Skeletal muscle tissue (tissue), 4 donors: ENCODE results near the gene RYR2. TPM values are rescaled to one million over a fixed set of nuclear protein-coding genes. Genes with fewer than 3 reads are reported as not detected.
"Not testable (repeated sequence)": the region's sequence is repeated elsewhere in the genome, so short reads cannot be mapped to it uniquely, and the experiment has no call there.

Experiments used
- H3K27ac ChIP-seq: one replicate; pipeline ENCODE4 v1.7.0; 2013; ENCODE audit warnings: mild to moderate bottlenecking, low read depth, low read length, inconsistent platforms
- H3K27me3 ChIP-seq, 3 donors: one replicate each; pipeline ENCODE4 v1.7.0; 2013; ENCODE audit warnings: low read length in 3 of 3; ENCODE audit not compliant: control insufficient read depth in 3 of 3, insufficient read depth in 3 of 3
- H3K36me3 ChIP-seq, 3 donors: one replicate each; pipeline ENCODE4 v1.7.0; 2013; ENCODE audit warnings: low read length in 3 of 3; ENCODE audit not compliant: control insufficient read depth in 3 of 3, insufficient read depth in 3 of 3
- H3K4me1 ChIP-seq, 3 donors: one replicate each; pipeline ENCODE4 v1.7.0; 2013; ENCODE audit warnings: low read length in 3 of 3, mild to moderate bottlenecking in 3 of 3; ENCODE audit not compliant: control insufficient read depth in 3 of 3, insufficient read depth in 3 of 3
- H3K4me3 ChIP-seq, 3 donors: one replicate each; pipeline ENCODE4 v1.7.0; 2013; ENCODE audit warnings: low read length in 3 of 3
- H3K9ac ChIP-seq, 3 donors: one replicate each; pipeline ENCODE4 v1.7.0; 2013; ENCODE audit warnings: low read length in 3 of 3, mild to moderate bottlenecking in 3 of 3, moderate library complexity in 2 of 3, low read depth in 1 of 3
- H3K9me3 ChIP-seq, 3 donors: one replicate each; pipeline ENCODE4 v1.7.0; 2013; ENCODE audit warnings: low read length in 3 of 3; ENCODE audit not compliant: control insufficient read depth in 3 of 3
- total RNA-seq: library from RNA; depleted of rRNA; stranded (reverse); fragments of >200 nt; gene quantifications from one replicate; pipeline ENCODE4 v1.2.3, GENCODE V29; 2014
- donor health status: Osteomylitis.

Gene RYR2
- total RNA-seq, 1 donor from 2014 or later, result 5.7 TPM

DNA sequence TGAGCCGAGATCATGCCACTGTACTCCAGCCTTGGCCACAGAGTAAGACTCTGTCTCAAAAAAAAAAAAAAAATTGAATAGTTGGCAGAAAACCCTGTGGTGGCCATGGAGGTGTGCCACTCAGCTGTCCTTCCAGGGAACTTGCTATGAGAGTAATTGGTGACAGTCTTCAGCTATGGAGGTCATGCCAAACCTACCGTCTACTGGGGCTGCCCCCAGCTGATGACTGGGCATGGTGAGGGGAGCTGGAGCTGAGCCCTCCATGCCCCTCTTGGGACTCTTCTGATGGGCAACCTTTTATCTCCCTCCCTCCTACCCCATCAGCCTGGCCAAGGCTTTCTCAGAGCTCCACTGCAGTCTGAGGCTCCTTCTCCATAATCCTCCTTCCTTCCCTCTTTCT is 84.2 kb downstream of the RYR2 start:
- Histone ChIP-seq H3K27me3 (no peaks in the 10 kb centered on the region), H3K4me1 (no peaks in the 10 kb centered on the region), H3K36me3 (no peaks in the 10 kb centered on the region), H3K9me3 (peaks cover 0 to 4% (median 0%) of the 10 kb centered on the region in 3 donors), H3K27ac (no peak overlapping the region), H3K9ac (no peak overlapping the region), H3K4me3 (no peak overlapping the region)

DNA sequence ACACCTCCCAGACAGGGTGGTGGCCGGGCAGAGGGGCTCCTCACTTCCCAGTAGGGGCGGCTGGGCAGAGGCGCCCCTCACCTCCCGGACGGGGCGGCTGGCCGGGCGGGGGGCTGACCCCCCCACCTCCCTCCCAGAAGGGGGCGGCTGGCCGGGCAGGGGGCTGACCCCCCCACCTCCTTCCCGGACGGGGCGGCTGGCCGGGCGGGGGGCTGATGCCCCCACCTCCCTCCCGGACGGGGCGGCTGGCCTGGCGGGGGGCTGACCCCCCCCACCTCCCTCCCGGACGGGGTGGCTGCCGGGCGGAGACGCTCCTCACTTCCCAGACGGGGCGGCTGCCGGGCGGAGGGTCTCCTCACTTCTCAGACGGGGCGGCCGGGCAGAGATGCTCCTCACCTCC is 85.3 kb downstream of the RYR2 start:
- not testable (repeated sequence) for H3K9me3 ChIP-seq, H3K36me3 ChIP-seq, H3K9ac ChIP-seq, H3K27ac ChIP-seq, H3K27me3 ChIP-seq, H3K4me1 ChIP-seq, H3K4me3 ChIP-seq

DNA sequence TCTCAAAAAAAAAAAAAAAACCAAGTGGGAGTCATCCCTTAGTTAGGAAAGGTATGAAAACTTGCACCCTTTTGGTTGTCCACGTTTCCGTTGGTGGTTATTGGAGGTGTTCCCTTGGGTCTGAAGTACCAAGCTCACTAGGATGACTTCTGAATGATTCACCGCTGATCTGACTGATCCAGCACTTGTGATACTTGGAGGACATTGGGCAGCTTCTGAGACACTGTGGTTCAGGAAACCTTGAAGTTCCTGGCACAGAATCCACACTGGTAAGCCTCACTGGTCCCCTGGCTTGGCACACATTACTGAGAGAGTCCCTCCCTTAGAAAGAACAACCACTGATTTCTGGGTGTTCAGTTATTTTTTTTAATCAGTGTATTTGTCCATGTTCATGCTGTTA is 91.9 kb downstream of the RYR2 start:
- H3K4me1 ChIP-seq, result no peaks in the 10 kb centered on the region
- H3K4me3 ChIP-seq, result no peak overlapping the region
- no peak overlapping the region for H3K9ac ChIP-seq
- no peak overlapping the region for H3K27ac ChIP-seq
- peaks cover 0 to 9% (median 0%) of the 10 kb centered on the region in 3 donors for H3K9me3 ChIP-seq
- H3K36me3 ChIP-seq, result no peaks in the 10 kb centered on the region
- no peaks in the 10 kb centered on the region for H3K27me3 ChIP-seq

DNA sequence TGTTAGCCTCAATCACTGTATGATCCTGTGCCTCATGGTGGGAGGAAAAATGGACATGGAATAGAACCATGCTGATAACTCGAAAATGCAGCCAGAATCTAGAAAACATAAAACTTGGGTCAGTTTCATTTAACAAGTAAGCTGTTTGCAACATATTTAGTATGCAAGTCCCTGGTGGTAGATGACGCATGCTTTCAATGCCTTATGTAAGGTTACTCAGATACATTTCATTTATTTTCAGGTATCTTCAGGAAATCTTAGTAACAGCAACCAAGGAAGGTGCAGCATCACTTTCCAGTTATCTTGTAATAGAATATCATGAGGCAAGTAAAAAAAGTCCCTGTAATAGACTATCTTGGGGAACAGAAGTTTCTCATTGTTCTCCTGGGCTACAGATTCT is 92.9 kb downstream of the RYR2 start:
- Histone ChIP-seq H3K9me3 (peaks cover 0 to 9% (median 0%) of the 10 kb centered on the region in 3 donors), H3K36me3 (no peaks in the 10 kb centered on the region), H3K9ac (no peak overlapping the region), H3K4me3 (no peak overlapping the region), H3K27me3 (no peaks in the 10 kb centered on the region), H3K27ac (no peak overlapping the region), H3K4me1 (no peaks in the 10 kb centered on the region)

DNA sequence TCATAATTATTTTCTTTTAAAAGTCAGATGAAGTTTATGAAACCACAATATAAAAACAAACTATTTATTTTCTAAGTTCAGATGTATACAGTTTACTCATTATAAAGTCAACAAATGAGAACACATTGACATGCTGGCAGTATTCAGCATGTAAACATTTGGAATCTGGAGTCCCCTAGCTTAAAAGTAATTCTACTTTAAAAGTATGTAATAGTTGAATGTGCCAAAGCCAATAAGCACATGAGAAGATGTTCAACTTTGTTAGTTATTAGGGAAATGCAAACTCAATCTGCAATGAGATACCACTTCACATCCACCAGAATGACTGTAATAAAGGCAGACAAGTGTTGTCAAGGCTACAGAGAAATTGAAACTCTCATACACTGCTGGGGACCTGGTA is 96.6 kb downstream of the RYR2 start:
- Histone ChIP-seq H3K9ac (no peak overlapping the region), H3K27me3 (no peaks in the 10 kb centered on the region), H3K4me3 (no peak overlapping the region), H3K9me3 (peaks cover 0 to 2% (median 0%) of the 10 kb centered on the region in 3 donors), H3K27ac (no peak overlapping the region), H3K4me1 (no peaks in the 10 kb centered on the region), H3K36me3 (no peaks in the 10 kb centered on the region)

DNA sequence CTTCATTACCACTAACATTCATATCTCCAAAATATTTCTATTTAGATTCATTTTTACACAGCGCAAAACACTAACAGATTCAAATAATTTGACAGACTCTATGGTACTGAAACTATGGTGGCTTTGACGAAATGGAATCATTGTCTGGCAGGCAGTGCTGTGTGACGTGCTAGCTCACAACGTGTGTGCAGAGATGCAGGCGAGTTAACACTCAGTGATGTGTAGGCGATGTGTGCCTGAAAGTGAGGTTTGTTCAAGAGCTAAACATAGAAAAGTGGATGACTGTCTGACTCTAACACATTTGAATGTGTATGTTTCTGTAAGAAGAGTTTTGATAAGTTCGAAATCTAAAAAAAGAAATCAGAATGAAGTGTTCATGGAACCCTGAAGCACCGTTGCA is 97.7 kb downstream of the RYR2 start:
- no peaks in the 10 kb centered on the region for H3K9me3 ChIP-seq
- H3K36me3 ChIP-seq, result no peaks in the 10 kb centered on the region
- no peaks in the 10 kb centered on the region for H3K27me3 ChIP-seq
- no peak overlapping the region for H3K9ac ChIP-seq
- no peaks in the 10 kb centered on the region for H3K4me1 ChIP-seq
- H3K4me3 ChIP-seq, result no peak overlapping the region
- no peak overlapping the region for H3K27ac ChIP-seq

DNA sequence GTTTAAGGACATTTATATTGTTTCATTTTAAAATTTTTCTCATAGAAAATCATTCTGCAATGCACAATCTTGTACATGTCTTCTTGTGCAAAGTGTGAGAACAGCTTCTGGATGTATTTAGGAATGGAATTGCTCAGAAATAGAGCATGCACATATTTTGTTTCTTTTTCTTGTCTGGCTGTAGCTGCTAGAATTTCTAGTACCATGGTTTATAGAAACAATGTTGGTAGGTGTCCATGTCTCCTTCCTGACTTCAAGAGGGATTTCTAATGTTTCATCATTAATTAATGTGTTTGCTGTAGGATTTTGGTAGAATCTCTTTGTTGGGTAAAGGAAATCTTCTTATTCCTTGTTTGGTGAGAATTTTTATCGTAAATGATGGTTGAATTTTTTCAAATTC is 99.0 kb downstream of the RYR2 start:
- no peaks in the 10 kb centered on the region for H3K4me1 ChIP-seq
- no peaks in the 10 kb centered on the region for H3K27me3 ChIP-seq

DNA sequence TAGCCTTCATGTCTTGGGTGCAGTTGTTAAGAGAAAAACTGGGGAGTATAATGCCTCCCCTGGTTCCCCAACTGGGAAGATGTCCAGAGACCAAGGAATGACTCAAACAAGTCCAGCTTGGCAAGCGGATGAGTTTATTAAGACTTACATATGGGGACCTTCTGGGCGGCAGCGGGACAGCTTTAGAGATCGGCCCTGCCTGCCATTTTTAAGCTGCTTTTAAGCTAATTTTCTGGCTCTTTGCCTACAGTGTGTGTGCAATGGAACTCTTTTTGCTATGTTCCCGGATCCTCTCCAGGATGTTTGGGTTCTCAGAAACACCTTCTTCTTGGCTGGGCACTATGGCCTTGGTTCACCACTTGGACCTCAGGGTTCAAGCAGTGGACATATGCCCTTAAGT is 99.5 kb downstream of the RYR2 start:
- Histone ChIP-seq H3K27ac (no peak overlapping the region), H3K9ac (no peak overlapping the region), H3K4me3 (no peak overlapping the region), H3K27me3 (no peaks in the 10 kb centered on the region), H3K4me1 (no peaks in the 10 kb centered on the region), H3K9me3 (no peaks in the 10 kb centered on the region), H3K36me3 (no peaks in the 10 kb centered on the region)

More for the DNA sequence above, 99.0 kb downstream of the RYR2 start:
- no peak overlapping the region for H3K27ac ChIP-seq
- H3K36me3 ChIP-seq, result no peaks in the 10 kb centered on the region
- no peaks in the 10 kb centered on the region for H3K9me3 ChIP-seq
- H3K9ac ChIP-seq, result no peak overlapping the region
- no peak overlapping the region for H3K4me3 ChIP-seq

DNA sequence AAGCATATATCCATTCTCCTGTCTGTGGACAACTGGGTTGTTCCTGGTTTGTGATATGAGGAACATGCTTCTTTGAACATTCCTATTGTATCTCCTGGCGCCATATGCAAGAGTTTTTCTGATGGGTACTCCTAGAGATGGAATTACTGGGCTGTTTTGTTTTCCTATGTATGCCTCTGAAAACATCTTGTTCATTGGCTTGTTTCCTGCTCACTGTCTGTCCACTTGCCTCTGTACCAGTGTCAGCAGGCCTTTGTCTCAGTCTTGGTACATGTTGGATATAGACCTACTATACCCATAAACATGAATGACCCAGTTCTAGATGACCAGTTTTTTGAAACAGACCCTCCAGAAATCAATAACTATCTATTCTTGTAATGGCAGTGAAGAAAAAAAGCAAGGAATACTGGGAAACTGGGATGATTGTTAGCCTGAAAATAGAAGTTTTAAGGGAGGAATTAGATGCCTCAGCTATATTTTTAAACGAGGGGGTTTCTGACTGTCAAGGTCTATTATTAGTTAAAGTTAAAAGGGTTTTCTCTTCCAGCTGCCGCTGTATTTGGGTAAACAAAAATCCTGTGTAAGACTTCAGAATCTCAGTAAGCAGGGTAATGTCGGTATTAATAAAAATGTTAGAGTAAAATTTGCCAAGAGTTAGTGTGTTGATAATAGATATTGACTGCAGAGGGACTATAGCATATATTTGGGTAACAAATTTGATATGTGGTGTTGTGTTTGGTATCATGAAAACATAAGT is 103.6 kb downstream of the RYR2 start:
- H3K9ac ChIP-seq, result no peak overlapping the region
- H3K36me3 ChIP-seq, result no peaks in the 10 kb centered on the region
- H3K4me3 ChIP-seq, result no peak overlapping the region
- no peaks in the 10 kb centered on the region for H3K4me1 ChIP-seq
- H3K27ac ChIP-seq, result peak overlapping the region; percentile 23
- no peaks in the 10 kb centered on the region for H3K9me3 ChIP-seq
- no peaks in the 10 kb centered on the region for H3K27me3 ChIP-seq

DNA sequence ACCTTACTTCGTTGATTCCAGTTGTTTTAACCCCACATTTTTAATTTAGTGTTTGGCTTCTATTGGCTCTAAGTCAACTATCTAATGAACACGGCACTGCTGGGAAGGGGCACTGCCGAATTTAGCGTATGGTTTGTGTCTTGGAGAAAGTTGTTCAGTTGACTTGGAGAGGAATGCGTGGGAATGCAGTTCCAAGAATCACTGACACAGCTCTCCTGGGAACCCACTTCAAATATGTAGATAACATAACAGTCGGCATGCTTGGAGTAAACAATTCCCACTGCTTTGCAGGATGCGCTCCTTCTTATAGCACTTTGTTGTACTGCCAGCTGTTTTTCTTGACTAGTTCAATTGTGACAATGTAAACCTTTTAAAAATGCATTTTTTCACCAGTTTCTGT is 104.3 kb downstream of the RYR2 start:
- H3K4me3 ChIP-seq, result no peak overlapping the region
- no peaks in the 10 kb centered on the region for H3K9me3 ChIP-seq
- no peak overlapping the region for H3K9ac ChIP-seq
- H3K27me3 ChIP-seq, result no peaks in the 10 kb centered on the region
- peak overlapping the region; percentile 23 for H3K27ac ChIP-seq
- no peaks in the 10 kb centered on the region for H3K4me1 ChIP-seq
- no peaks in the 10 kb centered on the region for H3K36me3 ChIP-seq
